ENCODE results near the gene KIF3C.

- no peak for TF ChIP-seq CTCF (conservative IDR thresholded peaks at IDR 0.05; ENCODE audit: low read depth, low read length)
- no peak for TF ChIP-seq EZH2 (IDR thresholded peaks at IDR 0.05; ENCODE audit: borderline replicate concordance, low read depth, low read length, poor library complexity, severe bottlenecking)
Measured at GRCh38 chr2:25966531-25967270, 15.6 kb downstream of the KIF3C start.
